GM12891 (cell line): ENCODE data around the gene ATP13A2.

Experiments used
- DNase-seq: peaks from one replicate; pipeline ENCODE4 v3.0.0; 2011; ENCODE audit warnings: low spot score; ENCODE audit not compliant: insufficient read length
- FAIRE-seq: peaks from 2 replicates; lab custom pipeline; 2011; peaks lifted over from hg19 to GRCh38; lab: Jason Lieb, UNC
- PAX5 ChIP-seq: IDR thresholded peaks from 2 replicates; pipeline ENCODE4 v1.6.1; 2011; ENCODE audit warnings: low read length, moderate library complexity, mild to moderate bottlenecking; ENCODE audit not compliant: insufficient read depth, severe bottlenecking
- POLR2A ChIP-seq: IDR thresholded peaks from 2 replicates; pipeline ENCODE4 v1.6.1; 2011; ENCODE audit warnings: low read depth, low read length, control low read depth
- POLR2AphosphoS5 ChIP-seq: IDR thresholded peaks from 2 replicates; pipeline ENCODE4 v1.6.1; 2011; ENCODE audit warnings: low read depth, low read length, control low read depth
- POU2F2 ChIP-seq: IDR thresholded peaks from 2 replicates; pipeline ENCODE4 v1.6.1; 2011; ENCODE audit warnings: low read depth, mild to moderate bottlenecking, control low read depth, low read length, moderate library complexity
- SPI1 ChIP-seq: IDR thresholded peaks from 2 replicates; pipeline ENCODE4 v1.6.1; 2011; ENCODE audit warnings: low read depth, low read length, control low read depth
- TAF1 ChIP-seq: IDR thresholded peaks from 2 replicates; pipeline ENCODE4 v1.6.1; 2011; ENCODE audit warnings: low read depth, low read length, control low read depth

ATP13A2 gene

GRCh38 chr1:16989676-16990391 lies 21.9 kb downstream of the ATP13A2 start:
- TF ChIP-seq TAF1 (no peak), POLR2A (no peak), POLR2AphosphoS5 (no peak), POU2F2 (no peak)
- DNase-seq (no peak), FAIRE-seq (no peak)

GRCh38 chr1:16988210-16988609 lies 23.5 kb downstream of the ATP13A2 start:
- TF ChIP-seq PAX5 = no peak
- no peak for TF ChIP-seq TAF1
- no peak for TF ChIP-seq POU2F2
- no peak for TF ChIP-seq SPI1
- FAIRE-seq = no peak
- no peak for DNase-seq

GRCh38 chr1:16986962-16987361 lies 24.8 kb downstream of the ATP13A2 start:
- TF ChIP-seq PAX5 (no peak), SPI1 (no peak), POU2F2 (no peak), POLR2AphosphoS5 (no peak), POLR2A (no peak), TAF1 (no peak)
- no peak for FAIRE-seq
- no peak for DNase-seq

GRCh38 chr1:16986560-16986959 lies 25.2 kb downstream of the ATP13A2 start:
- DNase-seq = no peak
- TF ChIP-seq PAX5 (no peak), TAF1 (no peak), POU2F2 (no peak), SPI1 (no peak), POLR2AphosphoS5 (no peak), POLR2A (no peak)
- FAIRE-seq = no peak

- no peak for FAIRE-seq
- TF ChIP-seq POU2F2 = no peak
- no peak for TF ChIP-seq PAX5
- no peak for TF ChIP-seq POLR2AphosphoS5
- TF ChIP-seq TAF1 = no peak
- TF ChIP-seq SPI1 = no peak
- no peak for TF ChIP-seq POLR2A
- no peak for DNase-seq
Measured at GRCh38 chr1:16986113-16986512, 25.6 kb downstream of the ATP13A2 start.

- DNase-seq (no peak), FAIRE-seq (no peak)
- TF ChIP-seq PAX5 (no peak), TAF1 (no peak), POU2F2 (no peak), POLR2AphosphoS5 (no peak), POLR2A (no peak), SPI1 (no peak)
Measured at GRCh38 chr1:16984717-16985116, 27.0 kb downstream of the ATP13A2 start.

- DNase-seq (no peak), FAIRE-seq (no peak)
- TF ChIP-seq POLR2A (no peak), TAF1 (no peak), SPI1 (no peak), POLR2AphosphoS5 (no peak), POU2F2 (no peak), PAX5 (no peak)
Measured at GRCh38 chr1:16983649-16984048, 28.1 kb downstream of the ATP13A2 start.

- no peak for TF ChIP-seq POLR2A
- TF ChIP-seq SPI1 = no peak
- no peak for TF ChIP-seq PAX5
- no peak for TF ChIP-seq TAF1
- TF ChIP-seq POU2F2 = no peak
- TF ChIP-seq POLR2AphosphoS5 = no peak
- DNase-seq (no peak), FAIRE-seq (no peak)
Measured at GRCh38 chr1:16982902-16983301, 28.8 kb downstream of the ATP13A2 start.

GRCh38 chr1:16981269-16981849 lies 30.4 kb downstream of the ATP13A2 start:
- no peak for DNase-seq
- TF ChIP-seq SPI1 (no peak), POU2F2 (no peak), POLR2AphosphoS5 (no peak), TAF1 (no peak)
- no peak for FAIRE-seq

GRCh38 chr1:16980473-16981268 lies 31.1 kb downstream of the ATP13A2 start, which contains the start of gene MFAP2:
Gene MFAP2 (minus strand): TSS chr1:16980620. CDS start chr1:16978273, 2,347 bp downstream.
- no peak for DNase-seq
- TF ChIP-seq PAX5 (no peak), POU2F2 (no peak), SPI1 (no peak), TAF1 (no peak), POLR2A (no peak), POLR2AphosphoS5 (no peak)
- FAIRE-seq = no peak
